HEK293 (cell line): ENCODE measurements around the gene ZBTB22.

ENCODE experiments used
- RBAK ChIP-seq: fragments of 450-650 bp; formaldehyde crosslinking; IDR thresholded peaks from 2 replicates; pipeline ENCODE4 v1.5.1; 2016; ENCODE audit warnings: missing biosample characterization, missing genetic modification characterization
- ZNF112 ChIP-seq: fragments of 450-650 bp; formaldehyde crosslinking; IDR thresholded peaks from 2 replicates; pipeline ENCODE4 v1.5.0; 2017; ENCODE audit warnings: missing biosample characterization, missing genetic modification characterization
- ZNF132 ChIP-seq: fragments of 450-650 bp; formaldehyde crosslinking; IDR thresholded peaks from 2 replicates; pipeline ENCODE4 v1.5.1; 2017; ENCODE audit warnings: missing biosample characterization, missing genetic modification characterization, borderline replicate concordance
- ZNF133 ChIP-seq: fragments of 450-650 bp; formaldehyde crosslinking; IDR thresholded peaks from 2 replicates; pipeline ENCODE4 v1.5.1; 2016; ENCODE audit warnings: missing biosample characterization, missing genetic modification characterization
- ZNF223 ChIP-seq: fragments of 450-650 bp; formaldehyde crosslinking; IDR thresholded peaks from 2 replicates; pipeline ENCODE4 v1.5.1; 2016; ENCODE audit warnings: missing biosample characterization, missing genetic modification characterization
- ZNF239 ChIP-seq: fragments of 450-650 bp; formaldehyde crosslinking; IDR thresholded peaks from 2 replicates; pipeline ENCODE4 v1.5.1; 2016; ENCODE audit warnings: missing biosample characterization, missing genetic modification characterization
- ZNF341 ChIP-seq: fragments of 450-650 bp; formaldehyde crosslinking; IDR thresholded peaks from 2 replicates; pipeline ENCODE4; 2016; ENCODE audit warnings: low read depth, missing biosample characterization, missing genetic modification characterization
- ZNF391 ChIP-seq: fragments of 450-650 bp; formaldehyde crosslinking; IDR thresholded peaks from 2 replicates; pipeline ENCODE4 v1.5.1; 2016; ENCODE audit warnings: low read depth, missing biosample characterization, missing genetic modification characterization, borderline replicate concordance
- ZNF510 ChIP-seq: fragments of 450-650 bp; formaldehyde crosslinking; IDR thresholded peaks from 2 replicates; pipeline ENCODE4 v1.5.1; 2018; ENCODE audit warnings: mild to moderate bottlenecking, missing genetic modification characterization, missing biosample characterization; ENCODE audit not compliant: insufficient replicate concordance
- ZNF558 ChIP-seq: fragments of 450-650 bp; formaldehyde crosslinking; IDR thresholded peaks from 2 replicates; pipeline ENCODE4 v1.5.1; 2016; ENCODE audit warnings: missing biosample characterization, missing genetic modification characterization
- ZNF561 ChIP-seq: fragments of 450-650 bp; IDR thresholded peaks from 2 replicates; pipeline ENCODE4 v1.5.1; 2018; ENCODE audit warnings: missing biosample characterization, missing genetic modification characterization, borderline replicate concordance
- ZNF791 ChIP-seq: fragments of 450-650 bp; formaldehyde crosslinking; IDR thresholded peaks from 2 replicates; pipeline ENCODE4 v1.5.1; 2016; ENCODE audit warnings: missing biosample characterization, missing genetic modification characterization
- ZNF792 ChIP-seq: fragments of 450-650 bp; formaldehyde crosslinking; IDR thresholded peaks from 2 replicates; pipeline ENCODE4 v1.5.1; 2016; ENCODE audit warnings: missing biosample characterization, missing genetic modification characterization
- TF ChIP-seq, protein P1 (sequence below): fragments of 450-650 bp; formaldehyde crosslinking; IDR thresholded peaks from 2 replicates; pipeline ENCODE4 v1.5.1; 2016; ENCODE audit warnings: missing biosample characterization, missing genetic modification characterization
- TF ChIP-seq, protein P2 (sequence below): fragments of 450-650 bp; formaldehyde crosslinking; IDR thresholded peaks from 2 replicates; pipeline ENCODE4 v1.5.1; 2016; ENCODE audit warnings: missing biosample characterization, missing genetic modification characterization
- TF ChIP-seq, protein P3 (sequence below): fragments of 450-650 bp; formaldehyde crosslinking; IDR thresholded peaks from 2 replicates; pipeline ENCODE4 v1.5.1; 2017; ENCODE audit warnings: missing biosample characterization, missing genetic modification characterization
- TF ChIP-seq, protein P4 (sequence below): fragments of 450-650 bp; formaldehyde crosslinking; IDR thresholded peaks from 2 replicates; pipeline ENCODE4 v1.5.1; 2016; ENCODE audit warnings: missing biosample characterization, missing genetic modification characterization
- TF ChIP-seq, protein P5 (sequence below): fragments of 450-650 bp; formaldehyde crosslinking; IDR thresholded peaks from 2 replicates; pipeline ENCODE4 v1.5.1; 2017; ENCODE audit warnings: missing biosample characterization, missing genetic modification characterization
- TF ChIP-seq, protein P6 (sequence below): fragments of 450-650 bp; formaldehyde crosslinking; IDR thresholded peaks from 2 replicates; pipeline ENCODE4 v1.5.1; 2016; ENCODE audit warnings: missing biosample characterization, missing genetic modification characterization
- TF ChIP-seq, protein P7 (sequence below): fragments of 450-650 bp; formaldehyde crosslinking; IDR thresholded peaks from 2 replicates; pipeline ENCODE4 v1.5.1; 2016; ENCODE audit warnings: missing biosample characterization, missing genetic modification characterization
- TF ChIP-seq, protein P8 (sequence below): fragments of 450-650 bp; formaldehyde crosslinking; conservative IDR thresholded peaks from 2 replicates; pipeline ENCODE4 v1.5.1; 2016; ENCODE audit warnings: low read depth, missing biosample characterization, missing genetic modification characterization

ZBTB22 gene

DNA sequence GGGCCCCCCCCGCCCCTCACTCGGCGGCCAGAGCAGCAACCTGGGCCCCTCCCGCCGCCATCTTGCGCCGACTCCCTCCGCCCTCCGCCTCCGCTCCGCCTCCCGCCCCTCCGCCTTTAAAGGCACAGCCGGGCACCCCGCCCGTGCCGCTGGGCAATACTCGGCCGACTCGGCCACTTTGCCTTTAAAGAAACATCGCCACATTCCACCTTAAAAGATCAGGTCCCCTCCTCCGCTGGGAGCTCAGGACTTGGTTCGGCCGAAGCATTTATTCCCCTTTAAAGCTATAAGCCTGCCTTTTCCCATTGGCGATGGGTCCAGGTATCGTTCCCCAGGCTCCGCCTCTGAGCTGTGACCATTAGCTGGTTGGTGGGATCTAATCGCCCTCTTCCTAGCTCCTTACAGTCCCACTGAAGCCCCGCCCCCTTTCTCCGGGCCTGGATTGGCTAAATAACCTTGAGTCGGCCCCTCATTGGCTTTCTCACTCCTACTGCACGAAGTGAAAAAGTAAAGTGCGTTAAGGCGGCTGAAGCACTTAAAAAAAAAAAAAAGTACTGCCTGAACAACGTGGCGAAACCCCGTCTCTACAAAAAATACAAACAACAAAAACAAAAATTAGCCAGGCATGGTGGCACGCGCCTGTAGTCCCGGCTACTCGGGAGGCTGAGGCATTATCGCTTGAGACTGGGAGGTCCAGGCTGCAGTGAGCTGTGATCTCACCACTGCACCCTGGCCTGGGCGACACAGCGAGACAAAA is at the start of gene ZBTB22 (continued):
- TF ChIP-seq, protein P1, sequence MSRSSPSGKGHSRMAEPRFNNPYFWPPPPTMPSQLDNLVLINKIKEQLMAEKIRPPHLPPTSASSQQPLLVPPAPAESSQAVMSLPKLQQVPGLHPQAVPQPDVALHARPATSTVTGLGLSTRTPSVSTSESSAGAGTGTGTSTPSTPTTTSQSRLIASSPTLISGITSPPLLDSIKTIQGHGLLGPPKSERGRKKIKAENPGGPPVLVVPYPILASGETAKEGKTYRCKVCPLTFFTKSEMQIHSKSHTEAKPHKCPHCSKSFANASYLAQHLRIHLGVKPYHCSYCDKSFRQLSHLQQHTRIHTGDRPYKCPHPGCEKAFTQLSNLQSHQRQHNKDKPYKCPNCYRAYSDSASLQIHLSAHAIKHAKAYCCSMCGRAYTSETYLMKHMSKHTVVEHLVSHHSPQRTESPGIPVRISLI, result peak; percentile 100
- TF ChIP-seq RBAK (tag by site-specific recombination), result no peak
- TF ChIP-seq, protein P2, sequence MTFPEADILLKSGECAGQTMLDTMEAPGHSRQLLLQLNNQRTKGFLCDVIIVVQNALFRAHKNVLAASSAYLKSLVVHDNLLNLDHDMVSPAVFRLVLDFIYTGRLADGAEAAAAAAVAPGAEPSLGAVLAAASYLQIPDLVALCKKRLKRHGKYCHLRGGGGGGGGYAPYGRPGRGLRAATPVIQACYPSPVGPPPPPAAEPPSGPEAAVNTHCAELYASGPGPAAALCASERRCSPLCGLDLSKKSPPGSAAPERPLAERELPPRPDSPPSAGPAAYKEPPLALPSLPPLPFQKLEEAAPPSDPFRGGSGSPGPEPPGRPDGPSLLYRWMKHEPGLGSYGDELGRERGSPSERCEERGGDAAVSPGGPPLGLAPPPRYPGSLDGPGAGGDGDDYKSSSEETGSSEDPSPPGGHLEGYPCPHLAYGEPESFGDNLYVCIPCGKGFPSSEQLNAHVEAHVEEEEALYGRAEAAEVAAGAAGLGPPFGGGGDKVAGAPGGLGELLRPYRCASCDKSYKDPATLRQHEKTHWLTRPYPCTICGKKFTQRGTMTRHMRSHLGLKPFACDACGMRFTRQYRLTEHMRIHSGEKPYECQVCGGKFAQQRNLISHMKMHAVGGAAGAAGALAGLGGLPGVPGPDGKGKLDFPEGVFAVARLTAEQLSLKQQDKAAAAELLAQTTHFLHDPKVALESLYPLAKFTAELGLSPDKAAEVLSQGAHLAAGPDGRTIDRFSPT, result no peak
- peak; percentile 64; the same call in 1 of the 2 replicates for TF ChIP-seq ZNF223 (tag by site-specific recombination)
- no peak for TF ChIP-seq ZNF112 (tag by site-specific recombination)
- TF ChIP-seq ZNF561 (tag by site-specific recombination), result peak; percentile 73
- no peak for TF ChIP-seq ZNF132 (tag by site-specific recombination)
- TF ChIP-seq, protein P3, sequence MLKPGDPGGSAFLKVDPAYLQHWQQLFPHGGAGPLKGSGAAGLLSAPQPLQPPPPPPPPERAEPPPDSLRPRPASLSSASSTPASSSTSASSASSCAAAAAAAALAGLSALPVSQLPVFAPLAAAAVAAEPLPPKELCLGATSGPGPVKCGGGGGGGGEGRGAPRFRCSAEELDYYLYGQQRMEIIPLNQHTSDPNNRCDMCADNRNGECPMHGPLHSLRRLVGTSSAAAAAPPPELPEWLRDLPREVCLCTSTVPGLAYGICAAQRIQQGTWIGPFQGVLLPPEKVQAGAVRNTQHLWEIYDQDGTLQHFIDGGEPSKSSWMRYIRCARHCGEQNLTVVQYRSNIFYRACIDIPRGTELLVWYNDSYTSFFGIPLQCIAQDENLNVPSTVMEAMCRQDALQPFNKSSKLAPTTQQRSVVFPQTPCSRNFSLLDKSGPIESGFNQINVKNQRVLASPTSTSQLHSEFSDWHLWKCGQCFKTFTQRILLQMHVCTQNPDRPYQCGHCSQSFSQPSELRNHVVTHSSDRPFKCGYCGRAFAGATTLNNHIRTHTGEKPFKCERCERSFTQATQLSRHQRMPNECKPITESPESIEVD, result 0 out of 2 replicates have a peak, but pooled peaks have one; percentile 15
- TF ChIP-seq, protein P4, sequence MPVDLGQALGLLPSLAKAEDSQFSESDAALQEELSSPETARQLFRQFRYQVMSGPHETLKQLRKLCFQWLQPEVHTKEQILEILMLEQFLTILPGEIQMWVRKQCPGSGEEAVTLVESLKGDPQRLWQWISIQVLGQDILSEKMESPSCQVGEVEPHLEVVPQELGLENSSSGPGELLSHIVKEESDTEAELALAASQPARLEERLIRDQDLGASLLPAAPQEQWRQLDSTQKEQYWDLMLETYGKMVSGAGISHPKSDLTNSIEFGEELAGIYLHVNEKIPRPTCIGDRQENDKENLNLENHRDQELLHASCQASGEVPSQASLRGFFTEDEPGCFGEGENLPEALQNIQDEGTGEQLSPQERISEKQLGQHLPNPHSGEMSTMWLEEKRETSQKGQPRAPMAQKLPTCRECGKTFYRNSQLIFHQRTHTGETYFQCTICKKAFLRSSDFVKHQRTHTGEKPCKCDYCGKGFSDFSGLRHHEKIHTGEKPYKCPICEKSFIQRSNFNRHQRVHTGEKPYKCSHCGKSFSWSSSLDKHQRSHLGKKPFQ (tag by site-specific recombination), result no peak
- TF ChIP-seq ZNF558, result no peak
- TF ChIP-seq ZNF792 (tag by site-specific recombination), result no peak
- TF ChIP-seq, protein P5, sequence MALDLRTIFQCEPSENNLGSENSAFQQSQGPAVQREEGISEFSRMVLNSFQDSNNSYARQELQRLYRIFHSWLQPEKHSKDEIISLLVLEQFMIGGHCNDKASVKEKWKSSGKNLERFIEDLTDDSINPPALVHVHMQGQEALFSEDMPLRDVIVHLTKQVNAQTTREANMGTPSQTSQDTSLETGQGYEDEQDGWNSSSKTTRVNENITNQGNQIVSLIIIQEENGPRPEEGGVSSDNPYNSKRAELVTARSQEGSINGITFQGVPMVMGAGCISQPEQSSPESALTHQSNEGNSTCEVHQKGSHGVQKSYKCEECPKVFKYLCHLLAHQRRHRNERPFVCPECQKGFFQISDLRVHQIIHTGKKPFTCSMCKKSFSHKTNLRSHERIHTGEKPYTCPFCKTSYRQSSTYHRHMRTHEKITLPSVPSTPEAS (tag by site-specific recombination), result no peak
- no peak for TF ChIP-seq ZNF133
- TF ChIP-seq, protein P6, sequence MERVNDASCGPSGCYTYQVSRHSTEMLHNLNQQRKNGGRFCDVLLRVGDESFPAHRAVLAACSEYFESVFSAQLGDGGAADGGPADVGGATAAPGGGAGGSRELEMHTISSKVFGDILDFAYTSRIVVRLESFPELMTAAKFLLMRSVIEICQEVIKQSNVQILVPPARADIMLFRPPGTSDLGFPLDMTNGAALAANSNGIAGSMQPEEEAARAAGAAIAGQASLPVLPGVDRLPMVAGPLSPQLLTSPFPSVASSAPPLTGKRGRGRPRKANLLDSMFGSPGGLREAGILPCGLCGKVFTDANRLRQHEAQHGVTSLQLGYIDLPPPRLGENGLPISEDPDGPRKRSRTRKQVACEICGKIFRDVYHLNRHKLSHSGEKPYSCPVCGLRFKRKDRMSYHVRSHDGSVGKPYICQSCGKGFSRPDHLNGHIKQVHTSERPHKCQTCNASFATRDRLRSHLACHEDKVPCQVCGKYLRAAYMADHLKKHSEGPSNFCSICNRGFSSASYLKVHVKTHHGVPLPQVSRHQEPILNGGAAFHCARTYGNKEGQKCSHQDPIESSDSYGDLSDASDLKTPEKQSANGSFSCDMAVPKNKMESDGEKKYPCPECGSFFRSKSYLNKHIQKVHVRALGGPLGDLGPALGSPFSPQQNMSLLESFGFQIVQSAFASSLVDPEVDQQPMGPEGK (tag by site-specific recombination), result peak; percentile 43; the same call in 1 of the 2 replicates
- TF ChIP-seq, protein P7, sequence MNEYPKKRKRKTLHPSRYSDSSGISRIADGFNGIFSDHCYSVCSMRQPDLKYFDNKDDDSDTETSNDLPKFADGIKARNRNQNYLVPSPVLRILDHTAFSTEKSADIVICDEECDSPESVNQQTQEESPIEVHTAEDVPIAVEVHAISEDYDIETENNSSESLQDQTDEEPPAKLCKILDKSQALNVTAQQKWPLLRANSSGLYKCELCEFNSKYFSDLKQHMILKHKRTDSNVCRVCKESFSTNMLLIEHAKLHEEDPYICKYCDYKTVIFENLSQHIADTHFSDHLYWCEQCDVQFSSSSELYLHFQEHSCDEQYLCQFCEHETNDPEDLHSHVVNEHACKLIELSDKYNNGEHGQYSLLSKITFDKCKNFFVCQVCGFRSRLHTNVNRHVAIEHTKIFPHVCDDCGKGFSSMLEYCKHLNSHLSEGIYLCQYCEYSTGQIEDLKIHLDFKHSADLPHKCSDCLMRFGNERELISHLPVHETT (tag by site-specific recombination), result peak; percentile 50
- TF ChIP-seq, protein P8, sequence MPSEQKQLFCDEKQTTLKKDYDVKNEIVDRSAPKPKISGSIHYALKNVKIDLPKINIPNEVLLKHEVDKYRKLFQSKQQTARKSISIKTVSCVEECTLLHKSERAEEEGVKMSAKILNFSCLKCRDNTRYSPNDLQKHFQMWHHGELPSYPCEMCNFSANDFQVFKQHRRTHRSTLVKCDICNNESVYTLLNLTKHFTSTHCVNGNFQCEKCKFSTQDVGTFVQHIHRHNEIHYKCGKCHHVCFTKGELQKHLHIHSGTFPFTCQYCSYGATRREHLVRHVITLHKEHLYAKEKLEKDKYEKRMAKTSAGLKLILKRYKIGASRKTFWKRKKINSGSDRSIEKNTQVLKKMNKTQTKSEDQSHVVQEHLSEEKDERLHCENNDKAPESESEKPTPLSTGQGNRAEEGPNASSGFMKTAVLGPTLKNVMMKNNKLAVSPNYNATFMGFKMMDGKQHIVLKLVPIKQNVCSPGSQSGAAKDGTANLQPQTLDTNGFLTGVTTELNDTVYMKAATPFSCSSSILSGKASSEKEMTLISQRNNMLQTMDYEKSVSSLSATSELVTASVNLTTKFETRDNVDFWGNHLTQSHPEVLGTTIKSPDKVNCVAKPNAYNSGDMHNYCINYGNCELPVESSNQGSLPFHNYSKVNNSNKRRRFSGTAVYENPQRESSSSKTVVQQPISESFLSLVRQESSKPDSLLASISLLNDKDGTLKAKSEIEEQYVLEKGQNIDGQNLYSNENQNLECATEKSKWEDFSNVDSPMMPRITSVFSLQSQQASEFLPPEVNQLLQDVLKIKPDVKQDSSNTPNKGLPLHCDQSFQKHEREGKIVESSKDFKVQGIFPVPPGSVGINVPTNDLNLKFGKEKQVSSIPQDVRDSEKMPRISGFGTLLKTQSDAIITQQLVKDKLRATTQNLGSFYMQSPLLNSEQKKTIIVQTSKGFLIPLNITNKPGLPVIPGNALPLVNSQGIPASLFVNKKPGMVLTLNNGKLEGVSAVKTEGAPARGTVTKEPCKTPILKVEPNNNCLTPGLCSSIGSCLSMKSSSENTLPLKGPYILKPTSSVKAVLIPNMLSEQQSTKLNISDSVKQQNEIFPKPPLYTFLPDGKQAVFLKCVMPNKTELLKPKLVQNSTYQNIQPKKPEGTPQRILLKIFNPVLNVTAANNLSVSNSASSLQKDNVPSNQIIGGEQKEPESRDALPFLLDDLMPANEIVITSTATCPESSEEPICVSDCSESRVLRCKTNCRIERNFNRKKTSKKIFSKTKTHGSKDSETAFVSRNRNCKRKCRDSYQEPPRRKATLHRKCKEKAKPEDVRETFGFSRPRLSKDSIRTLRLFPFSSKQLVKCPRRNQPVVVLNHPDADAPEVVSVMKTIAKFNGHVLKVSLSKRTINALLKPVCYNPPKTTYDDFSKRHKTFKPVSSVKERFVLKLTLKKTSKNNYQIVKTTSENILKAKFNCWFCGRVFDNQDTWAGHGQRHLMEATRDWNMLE, result no peak
- no peak for TF ChIP-seq ZNF239 (tag by site-specific recombination)
- no peak for TF ChIP-seq ZNF791 (tag by site-specific recombination)
- no peak for TF ChIP-seq ZNF510
- peak; percentile 78 for TF ChIP-seq ZNF341
- TF ChIP-seq ZNF391 (tag by site-specific recombination), result no peak; the same call in 1 of the 2 replicates
